Subcutaneous abdominal adipose tissue (tissue), 5 donors: ENCODE measurements around the gene DAB2IP.

Experiments used
- H3K27ac ChIP-seq: one replicate; pipeline ENCODE4 v1.7.0; 2013; ENCODE audit warnings: low read depth, mild to moderate bottlenecking, inconsistent platforms, low read length, moderate library complexity
- H3K27me3 ChIP-seq, 5 donors: one replicate each; pipeline ENCODE4 v1.7.0; 2013; ENCODE audit warnings: low read length in 5 of 5, inconsistent platforms in 1 of 5; ENCODE audit not compliant: control insufficient read depth in 5 of 5, insufficient read depth in 4 of 5
- H3K36me3 ChIP-seq, 5 donors: one replicate each; pipeline ENCODE4 v1.7.0; 2013; ENCODE audit warnings: low read length in 5 of 5; ENCODE audit not compliant: control insufficient read depth in 5 of 5, insufficient read depth in 5 of 5
- H3K4me1 ChIP-seq, 5 donors: one replicate each; pipeline ENCODE4 v1.7.0; 2013; ENCODE audit warnings: low read length in 5 of 5, mild to moderate bottlenecking in 3 of 5, moderate library complexity in 1 of 5; ENCODE audit not compliant: control insufficient read depth in 5 of 5, insufficient read depth in 5 of 5
- H3K4me3 ChIP-seq, 5 donors: one replicate each; pipeline ENCODE4 v1.7.0; 2013; ENCODE audit warnings: low read length in 5 of 5, low read depth in 1 of 5
- H3K9ac ChIP-seq, 5 donors: one replicate each; pipeline ENCODE4 v1.7.0; 2013; ENCODE audit warnings: low read length in 5 of 5, mild to moderate bottlenecking in 4 of 5, moderate library complexity in 3 of 5
- H3K9me3 ChIP-seq, 5 donors: one replicate each; pipeline ENCODE4 v1.7.0; 2013; ENCODE audit warnings: low read length in 5 of 5; ENCODE audit not compliant: control insufficient read depth in 5 of 5
- donor health status: healthy.
- donor health status: healthy.
- donor health status: healthy.
- donor health status: healthy.
- donor health status: healthy.

DAB2IP gene

DNA sequence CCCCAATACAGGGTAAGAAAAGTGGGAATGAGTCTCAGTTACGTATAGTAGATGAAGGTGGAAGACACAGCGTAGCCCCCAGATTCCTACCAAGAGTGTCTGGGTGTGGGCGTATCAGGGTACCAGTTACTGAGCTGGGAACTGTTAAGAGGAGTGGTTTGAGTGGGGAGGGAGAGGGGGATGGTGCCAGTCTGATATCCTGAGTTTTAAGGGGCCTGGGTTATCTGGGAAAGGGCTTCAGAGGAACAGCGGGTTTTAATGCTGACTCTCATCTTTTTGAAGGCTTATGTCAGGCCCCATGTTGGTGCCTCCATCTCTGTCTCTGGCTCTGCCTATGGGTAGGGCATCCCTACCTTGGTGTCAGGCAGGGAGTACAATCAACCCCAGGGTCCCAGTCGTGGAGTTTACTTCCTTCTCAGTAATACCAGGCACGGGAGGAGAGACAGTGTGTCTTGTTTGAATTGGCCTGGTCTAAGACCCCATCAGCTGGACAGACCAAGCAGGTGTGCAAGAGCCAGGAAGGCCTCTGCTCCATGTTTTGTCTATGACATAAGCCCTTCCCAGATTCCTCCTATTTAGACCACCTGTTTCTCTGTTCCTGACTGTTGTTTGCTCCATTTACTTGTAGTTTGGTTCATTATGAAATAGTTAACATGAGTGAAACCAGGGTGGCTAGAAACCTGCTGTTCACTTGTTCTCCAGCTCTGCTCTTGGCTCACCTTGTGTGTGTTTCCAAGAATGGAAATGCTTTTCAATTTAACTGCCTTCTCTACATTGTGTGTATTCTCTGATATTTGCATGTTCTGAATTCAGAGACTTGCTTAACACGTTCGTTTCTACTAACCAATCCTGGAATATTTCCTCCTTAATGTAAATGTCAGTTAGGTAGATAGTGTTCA lies 125.6 kb downstream of the DAB2IP start:
- Histone ChIP-seq H3K4me3 (no peak overlapping the region), H3K9ac (no peak overlapping the region), H3K27me3 (no peaks in the 10 kb centered on the region), H3K9me3 (peaks cover 0 to 11% (median 4%) of the 10 kb centered on the region in 5 donors), H3K36me3 (peaks cover 11 to 80% (median 74%) of the 10 kb centered on the region in 5 donors), H3K4me1 (peaks cover 0 to 13% (median 0%) of the 10 kb centered on the region in 5 donors), H3K27ac (no peak overlapping the region)

DNA sequence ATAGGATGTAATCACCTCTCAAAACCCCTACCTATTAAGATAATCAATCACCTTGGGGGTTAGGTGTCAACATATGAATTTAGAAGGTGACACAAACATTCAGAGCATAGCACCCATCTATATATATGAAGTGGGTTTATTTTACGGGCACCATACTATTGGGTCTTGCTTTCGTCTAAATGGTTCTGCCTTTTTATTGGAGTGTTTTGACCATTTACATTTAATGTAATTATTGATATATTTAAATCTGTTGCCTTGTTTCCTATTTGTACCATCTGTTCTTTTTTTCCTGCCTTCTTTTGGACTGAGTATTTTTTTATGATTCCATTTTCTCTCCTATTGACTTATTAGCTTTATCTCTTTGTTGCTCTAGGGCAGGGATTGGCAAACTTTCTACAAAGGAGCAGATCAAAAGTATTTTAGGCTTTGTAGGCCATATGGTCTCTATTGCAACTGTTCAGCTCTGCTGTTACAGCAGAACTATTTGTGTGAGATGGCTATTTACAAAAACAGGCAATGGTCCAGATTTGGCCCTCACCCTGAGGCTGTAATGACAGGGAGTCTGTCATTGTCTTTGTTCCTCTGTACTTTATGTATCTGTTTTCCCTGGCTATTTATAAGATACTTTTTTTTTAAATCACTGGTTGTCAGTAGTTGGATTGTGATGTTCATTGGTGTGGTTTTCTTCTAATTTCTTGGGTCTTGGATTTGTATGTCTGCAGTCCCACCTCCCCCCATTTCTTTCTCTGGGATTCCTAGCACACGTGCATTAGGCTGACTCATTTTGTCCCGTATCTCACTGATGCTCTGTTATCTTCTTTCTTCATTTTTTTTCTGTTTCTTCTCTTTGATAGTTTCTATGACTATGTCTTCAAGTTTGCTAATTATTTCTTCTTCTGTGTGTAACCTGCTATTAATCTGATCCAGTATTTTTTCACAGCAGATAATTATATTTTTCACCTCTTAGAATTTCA lies 127.1 kb downstream of the DAB2IP start:
- H3K36me3 ChIP-seq, result peaks cover 11 to 81% (median 75%) of the 10 kb centered on the region in 5 donors
- H3K27ac ChIP-seq, result no peak overlapping the region
- H3K9ac ChIP-seq, result no peak overlapping the region
- H3K27me3 ChIP-seq, result no peaks in the 10 kb centered on the region
- H3K4me1 ChIP-seq, result peaks cover 0 to 13% (median 0%) of the 10 kb centered on the region in 5 donors
- H3K4me3 ChIP-seq, result no peak overlapping the region
- peaks cover 0 to 11% (median 4%) of the 10 kb centered on the region in 5 donors for H3K9me3 ChIP-seq

GRCh38 chr9:121779381-121780117 lies 128.1 kb downstream of the DAB2IP start:
- Histone ChIP-seq H3K27ac (no peak overlapping the region), H3K9me3 (peaks cover 0 to 11% (median 4%) of the 10 kb centered on the region in 5 donors), H3K9ac (no peak overlapping the region), H3K27me3 (no peaks in the 10 kb centered on the region), H3K4me3 (no peak overlapping the region), H3K36me3 (peaks cover 11 to 79% (median 73%) of the 10 kb centered on the region in 5 donors), H3K4me1 (peaks cover 0 to 13% (median 0%) of the 10 kb centered on the region in 5 donors)

DNA sequence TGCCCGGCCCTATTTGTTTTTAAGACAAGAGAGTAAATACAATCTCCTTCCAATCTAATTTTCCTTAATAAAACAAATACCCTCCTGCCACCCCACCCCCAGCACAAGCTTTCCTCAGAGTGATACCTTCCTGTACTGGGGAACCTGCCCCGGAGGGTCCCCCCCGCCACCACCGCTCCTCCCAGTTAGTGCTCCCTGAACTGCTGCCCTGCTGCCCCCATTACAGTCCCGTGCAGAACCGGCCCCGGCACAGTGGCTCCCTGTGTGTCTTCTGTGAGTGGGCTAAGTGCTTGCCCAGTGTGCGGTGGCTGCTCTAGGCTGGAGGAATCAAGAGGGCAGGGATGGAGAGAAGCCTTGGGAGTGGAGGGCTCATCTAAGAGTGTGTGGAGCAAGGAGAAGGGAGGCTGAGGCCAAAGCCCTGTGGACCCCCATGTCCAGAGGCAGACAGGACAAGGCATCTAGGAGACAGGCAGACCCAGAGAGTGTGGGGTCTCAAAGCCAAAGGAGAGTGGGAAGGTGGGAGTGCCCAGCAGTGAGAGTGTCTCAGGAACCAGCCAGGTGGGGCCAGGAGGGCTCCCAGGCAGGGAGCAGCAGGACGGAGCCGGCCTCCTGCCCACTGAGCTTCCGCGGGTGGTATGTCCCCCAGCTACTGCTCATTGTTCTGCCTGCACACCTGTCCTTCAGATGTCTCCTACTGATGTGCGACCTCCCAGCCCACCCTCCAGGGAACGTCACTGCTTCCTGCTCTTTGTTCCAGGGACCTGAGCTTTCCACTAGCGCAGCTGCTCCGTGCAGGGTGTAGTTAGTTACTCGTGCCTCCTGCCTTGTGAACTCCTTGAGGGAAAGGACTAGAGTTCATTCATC lies 129.0 kb downstream of the DAB2IP start:
- Histone ChIP-seq H3K4me3 (no peak overlapping the region), H3K27me3 (no peaks in the 10 kb centered on the region), H3K27ac (no peak overlapping the region), H3K36me3 (peaks cover 11 to 79% (median 71%) of the 10 kb centered on the region in 5 donors), H3K9me3 (peaks cover 0 to 11% (median 4%) of the 10 kb centered on the region in 5 donors), H3K9ac (no peak overlapping the region), H3K4me1 (peaks cover 0 to 13% (median 0%) of the 10 kb centered on the region in 5 donors)

GRCh38 chr9:121781145-121781548 lies 129.7 kb downstream of the DAB2IP start:
- Histone ChIP-seq H3K27ac (no peak overlapping the region), H3K36me3 (peaks cover 11 to 79% (median 70%) of the 10 kb centered on the region in 5 donors), H3K9me3 (peaks cover 0 to 11% (median 4%) of the 10 kb centered on the region in 5 donors), H3K9ac (no peak overlapping the region), H3K4me3 (no peak overlapping the region), H3K4me1 (peaks cover 0 to 13% (median 0%) of the 10 kb centered on the region in 5 donors), H3K27me3 (no peaks in the 10 kb centered on the region)

DNA sequence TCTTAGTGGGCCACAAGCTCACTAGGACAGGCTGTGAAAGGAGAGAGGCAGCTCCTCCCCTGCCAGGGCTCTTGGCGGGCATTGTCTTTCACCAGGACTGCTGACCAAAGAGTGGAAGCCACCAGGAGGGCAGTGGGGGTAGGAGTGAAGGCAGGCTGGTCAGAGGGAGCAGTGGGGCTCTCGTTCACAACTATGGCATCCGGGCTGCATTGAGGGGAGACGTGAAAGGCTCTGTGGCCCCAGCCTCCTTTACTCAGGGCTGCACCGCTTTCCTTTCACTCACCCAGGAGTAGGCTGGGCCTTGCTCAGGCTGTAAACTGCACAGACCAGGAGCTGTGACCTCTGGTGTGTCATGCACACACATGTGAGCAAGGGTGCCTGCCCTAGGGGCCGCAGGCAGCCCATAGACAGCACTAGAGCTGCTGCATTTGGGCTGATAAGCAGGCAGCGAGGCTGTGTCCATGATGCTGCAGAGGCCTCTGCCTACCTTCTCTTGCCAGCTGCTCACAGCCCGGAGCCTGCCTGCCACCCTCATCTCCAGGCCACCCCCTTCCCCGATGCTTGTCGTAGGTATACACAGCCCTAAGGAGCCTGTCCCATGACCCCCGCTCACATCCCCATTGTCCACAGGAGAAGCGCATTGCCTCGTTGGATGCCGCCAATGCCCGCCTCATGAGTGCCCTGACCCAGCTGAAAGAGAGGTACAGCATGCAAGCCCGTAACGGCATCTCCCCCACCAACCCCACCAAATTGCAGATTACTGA lies 130.4 kb downstream of the DAB2IP start:
- peaks cover 11 to 77% (median 62%) of the 10 kb centered on the region in 5 donors for H3K36me3 ChIP-seq
- no peaks in the 10 kb centered on the region for H3K27me3 ChIP-seq
- H3K27ac ChIP-seq, result no peak overlapping the region
- H3K4me1 ChIP-seq, result peaks cover 0 to 13% (median 0%) of the 10 kb centered on the region in 5 donors
- H3K4me3 ChIP-seq, result no peak overlapping the region
- H3K9me3 ChIP-seq, result peaks cover 0 to 11% (median 4%) of the 10 kb centered on the region in 5 donors
- no peak overlapping the region for H3K9ac ChIP-seq

GRCh38 chr9:121782514-121783110 lies 131.2 kb downstream of the DAB2IP start:
- H3K4me1 ChIP-seq, result peaks cover 0 to 13% (median 0%) of the 10 kb centered on the region in 5 donors
- H3K9ac ChIP-seq, result no peak overlapping the region
- H3K4me3 ChIP-seq, result no peak overlapping the region
- peaks cover 6 to 70% (median 56%) of the 10 kb centered on the region in 5 donors for H3K36me3 ChIP-seq
- no peak overlapping the region for H3K27ac ChIP-seq
- no peaks in the 10 kb centered on the region for H3K27me3 ChIP-seq
- H3K9me3 ChIP-seq, result peaks cover 0 to 10% (median 4%) of the 10 kb centered on the region in 5 donors

GRCh38 chr9:121783111-121783510 lies 131.7 kb downstream of the DAB2IP start:
- H3K27me3 ChIP-seq, result no peaks in the 10 kb centered on the region
- no peak overlapping the region for H3K4me3 ChIP-seq
- H3K9me3 ChIP-seq, result peaks cover 0 to 5% (median under 1%) of the 10 kb centered on the region in 5 donors
- no peak overlapping the region for H3K9ac ChIP-seq
- H3K4me1 ChIP-seq, result peaks cover 0 to 13% (median 0%) of the 10 kb centered on the region in 5 donors
- no peak overlapping the region for H3K27ac ChIP-seq
- peaks cover under 1 to 65% (median 52%) of the 10 kb centered on the region in 5 donors for H3K36me3 ChIP-seq
